NOMO-1 (cell line): Measurements from ENCODE around the gene FAM200A.
A peak's percentile ranks its signal among the peaks of the same experiment; 100 is the strongest.
"Not testable (repeated sequence)": the region's sequence is repeated elsewhere in the genome, so short reads cannot be mapped to it uniquely, and the experiment has no call there.

Experiments
- DNase-seq, 2 experiments: peaks; one replicate each; lab custom pipeline; 2025; ENCODE audit not compliant: unreplicated experiment in 2 of 2; lab: John Stamatoyannopoulos, UW

FAM200A gene

DNA sequence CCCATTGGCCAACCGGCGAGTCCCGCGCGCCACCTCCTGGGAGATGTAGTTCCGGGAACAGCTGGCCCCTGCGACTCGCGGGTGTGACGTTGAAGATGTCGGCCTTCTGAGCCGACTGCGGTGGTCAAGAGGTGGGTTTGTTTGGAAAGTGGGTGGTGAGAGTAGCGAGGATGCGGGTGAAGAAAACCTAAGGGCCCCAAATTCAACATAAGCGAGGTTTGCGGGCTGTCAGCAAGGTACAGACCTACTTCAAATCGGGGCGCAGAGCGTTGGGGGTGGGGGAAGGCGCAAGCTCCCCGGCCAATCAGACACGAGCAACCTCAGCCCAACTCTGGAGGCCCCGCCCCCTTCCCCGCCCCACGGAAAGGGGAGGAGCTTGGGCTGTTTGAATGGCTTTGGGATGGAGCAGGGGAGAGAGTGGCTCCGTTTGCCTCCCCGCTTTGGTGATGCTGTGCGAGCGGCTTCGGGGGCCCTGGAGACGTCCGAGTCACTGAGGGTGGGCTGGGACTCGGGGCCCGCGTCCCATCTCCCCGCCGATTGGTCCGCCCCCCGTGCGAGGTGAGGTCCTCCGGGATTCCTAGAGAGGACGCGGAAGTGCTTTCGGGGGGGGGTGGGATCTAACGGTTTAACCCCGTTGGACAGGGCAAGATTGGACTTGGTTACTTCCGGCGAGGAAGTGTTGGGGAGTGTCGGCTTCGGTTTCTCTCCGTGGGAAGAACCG is 47.2 kb downstream of the FAM200A start, which contains the start of gene ZKSCAN5:
ZKSCAN5 (plus strand) TSS at position 60 of the 721 bp plus-strand sequence. CDS start 1,383 bp downstream, outside the sequence.
- peak; percentile 99 to 100 for DNase-seq

DNA sequence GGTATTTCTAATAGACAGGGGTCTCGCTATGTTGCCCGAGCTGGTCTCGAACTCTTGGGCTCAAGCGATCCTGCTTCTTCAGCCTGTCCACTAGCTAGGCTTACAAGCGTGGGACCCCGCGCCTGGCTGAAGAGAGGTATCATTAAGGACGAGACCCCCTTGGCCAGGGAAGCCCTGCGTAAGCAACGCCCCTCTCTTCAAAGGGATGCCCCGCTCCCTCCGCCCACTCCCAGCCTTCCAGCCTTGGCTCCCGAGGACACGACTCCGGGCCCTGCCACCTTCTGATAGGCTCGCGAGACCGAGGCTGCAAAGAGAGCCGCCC is 47.7 kb downstream of the FAM200A start:
- DNase-seq: no peak

DNA sequence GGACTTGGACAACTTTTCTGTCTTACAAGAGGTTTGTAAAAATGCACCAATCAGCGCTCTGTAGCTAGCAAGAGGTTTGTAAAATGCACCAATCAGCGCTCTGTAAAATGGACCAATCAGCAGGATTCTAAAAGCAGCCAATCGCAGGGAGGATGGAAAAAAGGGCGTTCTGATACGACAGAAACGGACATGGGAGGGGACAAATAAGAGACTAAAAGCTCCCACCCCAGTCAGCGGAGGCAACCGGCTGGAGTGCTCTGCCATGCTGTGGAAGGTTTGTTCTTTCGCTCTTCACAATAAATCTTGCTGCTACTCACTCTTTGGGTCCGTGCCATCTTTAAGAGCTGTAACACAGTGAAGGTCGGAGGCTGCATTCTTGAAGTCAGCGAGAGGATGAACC is 50.7 kb downstream of the FAM200A start:
- DNase-seq: not testable (repeated sequence)

DNA sequence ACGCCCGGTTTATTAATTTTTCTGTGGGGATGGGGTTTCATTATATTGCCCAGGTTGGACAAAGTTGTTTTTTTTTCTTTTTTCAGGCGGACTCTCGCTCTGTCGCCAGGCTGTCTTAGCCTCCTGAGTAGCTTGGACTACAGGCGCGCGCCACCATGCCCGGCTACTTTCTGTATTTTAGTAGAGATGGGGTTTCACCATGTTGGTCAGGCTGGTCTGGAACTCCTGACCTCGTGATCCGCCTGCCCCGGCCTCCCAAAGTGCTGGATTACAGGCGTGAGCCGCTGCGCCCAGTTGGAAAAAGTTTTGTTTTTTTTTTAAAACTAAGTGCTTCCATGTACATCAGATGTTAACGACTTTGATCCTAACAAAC is 51.3 kb downstream of the FAM200A start:
- no peak for DNase-seq

DNA sequence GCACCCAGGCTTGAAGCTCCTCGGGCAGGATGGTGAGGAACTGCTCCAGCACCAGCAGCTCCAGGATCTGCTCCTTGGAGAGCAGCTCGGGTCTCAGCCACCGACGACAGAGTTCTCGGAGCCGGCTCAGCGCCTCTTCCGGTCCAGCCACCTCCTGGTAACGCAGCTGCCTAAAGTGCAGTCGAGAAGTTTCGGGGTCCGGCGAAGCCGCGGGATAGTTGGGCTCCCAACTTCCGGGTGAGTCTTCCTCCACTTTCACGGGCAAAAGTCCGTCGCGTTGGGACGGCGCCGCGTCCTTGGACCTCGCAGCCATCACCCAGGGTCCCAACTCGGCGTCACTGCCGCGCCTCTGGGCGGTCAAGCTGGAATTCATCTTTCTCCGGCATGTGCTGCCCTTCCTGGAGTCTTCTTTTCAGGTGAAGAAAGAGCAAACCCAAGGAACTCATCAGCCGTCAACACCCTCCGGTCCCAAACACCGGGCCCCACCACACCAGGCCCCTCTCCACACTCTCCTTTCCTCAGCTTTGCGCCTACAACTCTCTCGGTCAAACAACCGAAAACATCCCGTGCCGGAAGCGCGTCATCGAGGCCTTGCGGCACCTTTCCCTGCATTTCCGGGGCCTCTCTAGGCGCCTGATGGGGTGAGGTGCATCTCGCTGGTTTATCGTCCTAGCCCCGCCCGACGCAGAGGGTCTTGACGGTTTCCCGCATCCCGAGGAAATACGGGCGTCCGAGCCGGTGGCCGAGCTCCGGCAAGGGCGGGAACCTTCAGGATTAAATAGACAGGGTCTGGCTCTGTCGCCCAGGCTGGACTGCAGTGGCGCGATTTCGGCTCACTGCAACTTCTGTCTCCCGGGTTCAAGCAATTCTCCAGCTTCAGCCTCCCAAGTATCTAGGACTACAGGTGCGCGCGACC is 51.9 kb downstream of the FAM200A start, which contains the start of gene ZNF394:
ZNF394 (minus strand) TSS at position 561 of the 916 bp plus-strand sequence; CDS start at position 373, 188 bp downstream.
- peak; percentile 96 to 99 for DNase-seq

DNA sequence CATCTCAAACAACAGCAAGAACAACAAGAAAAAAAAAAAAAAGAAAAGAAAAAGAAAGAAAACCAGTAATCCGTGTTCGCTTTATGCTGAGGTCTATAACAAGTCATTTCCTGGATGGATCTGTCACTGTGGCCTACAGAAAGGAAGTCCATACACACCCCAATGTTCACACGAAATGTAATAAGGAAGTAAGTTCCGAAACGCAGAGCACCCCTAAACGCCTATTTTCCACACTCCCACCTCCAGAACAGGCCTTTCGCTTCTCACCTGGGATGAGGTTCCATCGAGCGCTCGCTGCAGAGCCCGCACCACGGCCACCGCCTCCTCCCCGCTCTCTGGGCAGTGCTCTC is 52.6 kb downstream of the FAM200A start:
- DNase-seq: peak; percentile 41 to 68

DNA sequence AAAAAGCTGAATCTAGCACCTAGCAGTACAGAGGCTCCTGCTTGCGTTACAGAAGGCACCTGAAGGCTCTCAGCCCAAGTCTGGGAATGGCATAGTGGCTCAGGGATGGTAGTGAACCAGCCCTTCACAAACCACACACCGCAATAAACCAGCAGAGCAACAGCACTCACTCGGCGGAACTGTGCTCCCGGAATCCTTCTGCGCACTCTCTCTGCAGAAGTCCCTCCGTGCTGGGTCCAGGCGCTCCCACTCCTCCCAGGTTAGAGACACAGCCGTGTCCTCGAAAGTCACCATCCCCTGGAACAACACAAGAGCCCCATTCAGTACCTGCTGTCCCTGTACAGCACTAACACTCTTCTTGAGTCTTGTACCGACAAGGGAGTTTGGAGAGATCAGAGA is 53.4 kb downstream of the FAM200A start:
- DNase-seq: no peak

DNA sequence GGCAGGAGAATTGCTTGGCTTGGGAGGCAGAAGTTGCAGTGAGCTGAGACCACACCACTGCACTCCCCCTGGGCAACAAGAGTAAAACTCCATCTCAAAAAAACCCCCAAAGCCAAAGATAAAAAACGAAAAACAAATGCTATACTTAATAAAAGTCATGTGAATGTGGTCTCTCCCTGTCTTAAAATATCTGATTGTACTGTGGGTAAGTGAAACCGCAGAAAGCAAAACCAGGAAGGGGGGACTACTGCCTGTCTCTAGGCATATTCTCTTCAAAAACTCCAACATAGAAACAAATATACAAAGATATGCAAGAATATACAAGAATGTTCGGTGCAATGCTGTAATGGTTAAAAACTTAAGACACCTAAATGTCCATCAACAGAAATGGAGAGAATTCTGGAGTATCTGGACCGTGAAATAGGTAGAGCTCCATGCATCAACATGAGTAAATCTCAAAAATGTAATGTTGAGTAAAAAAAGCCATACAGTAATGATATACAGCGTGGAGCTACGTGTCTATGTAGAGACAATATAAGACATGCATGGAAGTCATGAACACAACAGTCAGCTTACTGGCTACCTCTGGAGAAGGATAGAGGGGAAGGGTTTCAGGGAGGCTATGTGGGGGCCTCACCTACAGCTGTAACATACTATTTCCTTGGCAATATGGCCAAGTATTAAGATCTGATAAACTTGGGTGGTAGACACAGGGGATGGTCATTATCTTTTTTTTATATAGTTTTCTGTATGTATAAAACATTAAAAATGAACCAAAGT is 54.0 kb downstream of the FAM200A start:
- DNase-seq: peak in 1 of 2 experiments; percentile 30
